ENCODE data around the gene SSUH2.

GRCh38 chr3:8593021-8593827, 51.4 kb downstream of the SSUH2 start:
- no peak for TF ChIP-seq CTCF (IDR thresholded peaks at IDR 0.05)
- no peak for TF ChIP-seq POLR2A (IDR thresholded peaks at IDR 0.05)

All from testis (tissue), 2 donors.